Gastrocnemius medialis (tissue), 4 donors: ENCODE results near the gene MAP3K4. TPM values are rescaled to one million over a fixed set of nuclear protein-coding genes. Genes with fewer than 3 reads are reported as not detected.

ENCODE experiments used
- ATAC-seq, 2 donors: fragments of 150-250 bp; one replicate each; pipeline ENCODE4 v1.9.1; 2016
- DNase-seq, 2 donors: peaks; one replicate each; pipeline ENCODE4 v3.0.0-alpha.2; 2019
- H3K27ac ChIP-seq, 4 donors: fragments of 200-600 bp; sonication (generic); 1 replicate in 1 of 4; 2 replicates in 3 of 4; pipeline ENCODE4 v1.5.1; 2016 to 2018; ENCODE audit warnings: mild to moderate bottlenecking in 2 of 4, moderate library complexity in 1 of 4
- H3K27me3 ChIP-seq, 3 donors: fragments of 200-600 bp; sonication (generic) in 2 of 3; 1 replicate in 1 of 3; 2 replicates in 2 of 3; pipeline versions ENCODE4 v1.5.1 to v1.6.0; 2016 to 2019; ENCODE audit warnings: mild to moderate bottlenecking in 1 of 3, moderate library complexity in 1 of 3
- H3K36me3 ChIP-seq, 2 donors: fragments of 200-600 bp; sonication (generic) in 1 of 2; one replicate each; pipeline ENCODE4 v1.5.1; 2017 to 2018
- H3K4me1 ChIP-seq, 2 donors: fragments of 200-600 bp; sonication (generic) in 1 of 2; one replicate each; pipeline ENCODE4 v1.5.1; 2016 to 2017; ENCODE audit warnings: mild to moderate bottlenecking in 2 of 2
- H3K4me3 ChIP-seq, 4 donors: fragments of 200-600 bp; sonication (generic) in 3 of 4; 1 replicate in 1 of 4; 2 replicates in 3 of 4; pipeline ENCODE4 v1.5.1; 2016 to 2019; ENCODE audit warnings: mild to moderate bottlenecking in 2 of 4
- H3K9me3 ChIP-seq, 3 donors: fragments of 200-600 bp; sonication (generic) in 2 of 3; 1 replicate in 1 of 3; 2 replicates in 2 of 3; pipeline ENCODE4 v1.5.1; 2016 to 2019
- POLR2A ChIP-seq, 2 donors: fragments of 450-650 bp; IDR thresholded peaks; one replicate each; pipeline ENCODE4 v1.6.1; 2017; ENCODE audit warnings: antibody characterized with exemption in 2 of 2, mild to moderate bottlenecking in 2 of 2, moderate library complexity in 2 of 2
- in situ Hi-C, 4 donors: fragments of 200-750 bp; cut with MboI; loops; one replicate each; pipeline versions ENCODE4 v1.15.0 to v1.8.0; 2017; ENCODE audit warnings: low sequenced_read_pairs in 4 of 4
- intact Hi-C: fragments of 100-400 bp; cut with DNase I; formaldehyde crosslinking; loops from one replicate; pipeline ENCODE4 v1.15.1; 2023; ENCODE audit warnings: low total_unique reads
- total RNA-seq, 4 donors: library from RNA; depleted of rRNA; stranded (reverse); fragments of >200 nt; gene quantifications; one replicate each; pipeline versions ENCODE4 v1.1.0 to v1.2.3, GENCODE V29; 2016
- TF ChIP-seq, protein P1 (sequence below), 5 experiments: fragments of 450-650 bp in 3 of 5; fragments of 200-600 bp in 2 of 5; sonication (generic) in 2 of 5; IDR thresholded peaks in 4 of 5; conservative IDR thresholded peaks in 1 of 5; 1 replicate in 4 of 5; 2 replicates in 1 of 5; pipeline ENCODE4 v1.5.1; 2016 to 2019; ENCODE audit warnings: antibody characterized with exemption in 5 of 5, mild to moderate bottlenecking in 3 of 5, moderate library complexity in 3 of 5

MAP3K4 gene
- total RNA-seq, 4 donors from 2014 or later = 17.4 to 28.1 (median 23.6) TPM

DNA sequence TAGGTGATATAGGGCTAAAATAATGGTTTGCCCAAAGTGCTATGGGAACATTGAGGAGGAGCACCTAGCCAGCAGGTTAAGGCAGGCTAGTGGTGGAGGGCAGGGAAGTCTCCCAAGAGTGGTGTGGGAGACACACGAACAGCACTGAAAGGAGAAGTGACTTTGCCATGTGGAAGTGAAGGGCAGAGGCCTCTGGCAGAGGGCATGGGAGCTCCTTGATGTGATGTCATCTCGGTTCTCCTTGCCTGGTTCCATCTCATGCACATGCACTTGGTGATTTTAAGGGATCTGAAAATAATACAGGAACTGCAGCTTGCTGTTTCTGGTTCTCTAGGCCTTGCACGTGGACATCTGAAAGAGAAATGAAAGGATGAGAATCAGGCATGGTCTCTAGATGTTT, 4.7 kb upstream of the MAP3K4 start:
- Histone ChIP-seq H3K9me3 (no peaks in the 10 kb centered on the region), H3K27ac (no peak overlapping the region), H3K27me3 (no peaks in the 10 kb centered on the region), H3K36me3 (no peaks in the 10 kb centered on the region), H3K4me1 (peaks cover 0 to 4% of the 10 kb centered on the region in 2 donors), H3K4me3 (no peak overlapping the region)
- TF ChIP-seq POLR2A (IDR thresholded peaks at IDR 0.05) = no peak
- TF ChIP-seq, protein P1, sequence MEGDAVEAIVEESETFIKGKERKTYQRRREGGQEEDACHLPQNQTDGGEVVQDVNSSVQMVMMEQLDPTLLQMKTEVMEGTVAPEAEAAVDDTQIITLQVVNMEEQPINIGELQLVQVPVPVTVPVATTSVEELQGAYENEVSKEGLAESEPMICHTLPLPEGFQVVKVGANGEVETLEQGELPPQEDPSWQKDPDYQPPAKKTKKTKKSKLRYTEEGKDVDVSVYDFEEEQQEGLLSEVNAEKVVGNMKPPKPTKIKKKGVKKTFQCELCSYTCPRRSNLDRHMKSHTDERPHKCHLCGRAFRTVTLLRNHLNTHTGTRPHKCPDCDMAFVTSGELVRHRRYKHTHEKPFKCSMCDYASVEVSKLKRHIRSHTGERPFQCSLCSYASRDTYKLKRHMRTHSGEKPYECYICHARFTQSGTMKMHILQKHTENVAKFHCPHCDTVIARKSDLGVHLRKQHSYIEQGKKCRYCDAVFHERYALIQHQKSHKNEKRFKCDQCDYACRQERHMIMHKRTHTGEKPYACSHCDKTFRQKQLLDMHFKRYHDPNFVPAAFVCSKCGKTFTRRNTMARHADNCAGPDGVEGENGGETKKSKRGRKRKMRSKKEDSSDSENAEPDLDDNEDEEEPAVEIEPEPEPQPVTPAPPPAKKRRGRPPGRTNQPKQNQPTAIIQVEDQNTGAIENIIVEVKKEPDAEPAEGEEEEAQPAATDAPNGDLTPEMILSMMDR (IDR thresholded peaks at IDR 0.05 in 4 of 5, conservative IDR thresholded peaks at IDR 0.05 in 1 of 5) = no peak
- intact Hi-C loops = no loop called here
- no peak for DNase-seq
- ATAC-seq = no peak
- in situ Hi-C loops = no loop called here

DNA sequence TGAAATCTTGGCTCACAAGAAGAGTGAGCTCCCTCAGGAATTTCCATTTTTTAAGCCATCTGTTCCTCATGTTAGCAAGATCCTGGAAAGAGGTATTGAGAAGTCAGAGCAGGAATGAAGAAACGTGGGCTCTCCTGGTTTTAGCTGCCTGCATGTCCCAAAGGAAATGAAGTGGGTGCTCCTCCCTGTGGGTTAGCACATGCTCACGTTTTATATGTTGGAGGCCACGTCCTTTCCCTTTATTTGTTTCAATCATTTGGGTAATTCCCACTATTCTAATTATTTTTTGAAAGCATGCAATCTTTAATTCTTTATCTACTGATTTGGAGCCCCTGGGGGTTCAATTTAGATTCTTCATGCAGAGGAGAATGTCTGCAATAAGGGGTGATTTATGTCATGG, 4.3 kb upstream of the MAP3K4 start:
- in situ Hi-C loops = no loop called here
- DNase-seq (no peak), ATAC-seq (no peak)
- H3K27ac ChIP-seq = no peak overlapping the region
- H3K4me1 ChIP-seq = peaks cover 0 to 4% of the 10 kb centered on the region in 2 donors
- no peaks in the 10 kb centered on the region for H3K27me3 ChIP-seq
- intact Hi-C loops = no loop called here
- H3K9me3 ChIP-seq = no peaks in the 10 kb centered on the region
- no peaks in the 10 kb centered on the region for H3K36me3 ChIP-seq
- TF ChIP-seq, protein P1 (IDR thresholded peaks at IDR 0.05 in 4 of 5, conservative IDR thresholded peaks at IDR 0.05 in 1 of 5) = no peak
- H3K4me3 ChIP-seq = no peak overlapping the region

DNA sequence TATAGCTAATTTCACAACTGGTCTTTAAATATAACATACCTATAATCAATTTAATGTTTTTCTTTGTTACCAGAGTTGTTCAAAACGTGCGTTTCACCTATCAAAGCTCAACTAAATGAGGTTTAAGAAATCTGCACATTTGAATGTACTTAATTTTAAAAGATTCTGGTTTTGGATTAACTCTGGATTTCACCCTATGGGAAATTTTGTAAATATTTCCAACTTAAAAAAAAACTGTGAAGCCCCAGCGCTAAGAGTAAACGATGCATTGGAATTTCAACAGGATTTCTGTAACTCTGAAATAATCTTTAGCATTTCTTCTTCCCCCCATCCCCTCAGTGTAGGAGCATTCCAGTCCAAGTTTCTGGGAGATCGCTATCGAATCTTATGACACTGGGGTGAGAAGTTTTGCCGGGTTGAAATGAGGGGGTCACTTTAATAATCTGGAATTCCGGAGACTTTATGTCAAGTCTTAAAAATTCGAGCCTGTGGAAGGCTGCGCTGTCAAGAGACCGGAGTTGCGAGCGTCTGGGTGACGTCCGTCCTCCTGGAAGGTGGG, 643 bp upstream of the MAP3K4 start:
- Histone ChIP-seq H3K4me1 (peaks cover 13 to 34% of the 10 kb centered on the region in 2 donors), H3K4me3 (peak overlapping the region; percentile 69 to 94 (median 93)), H3K27me3 (no peaks in the 10 kb centered on the region), H3K27ac (peak overlapping the region; percentile 80 to 88 (median 88)), H3K36me3 (no peaks in the 10 kb centered on the region), H3K9me3 (no peaks in the 10 kb centered on the region)
- intact Hi-C loops = no loop called here
- in situ Hi-C loops = no loop called here
- DNase-seq (no peak), ATAC-seq (no peak)
- no peak for TF ChIP-seq POLR2A (IDR thresholded peaks at IDR 0.05)
- TF ChIP-seq, protein P1 (IDR thresholded peaks at IDR 0.05 in 4 of 5, conservative IDR thresholded peaks at IDR 0.05 in 1 of 5) = no peak

DNA sequence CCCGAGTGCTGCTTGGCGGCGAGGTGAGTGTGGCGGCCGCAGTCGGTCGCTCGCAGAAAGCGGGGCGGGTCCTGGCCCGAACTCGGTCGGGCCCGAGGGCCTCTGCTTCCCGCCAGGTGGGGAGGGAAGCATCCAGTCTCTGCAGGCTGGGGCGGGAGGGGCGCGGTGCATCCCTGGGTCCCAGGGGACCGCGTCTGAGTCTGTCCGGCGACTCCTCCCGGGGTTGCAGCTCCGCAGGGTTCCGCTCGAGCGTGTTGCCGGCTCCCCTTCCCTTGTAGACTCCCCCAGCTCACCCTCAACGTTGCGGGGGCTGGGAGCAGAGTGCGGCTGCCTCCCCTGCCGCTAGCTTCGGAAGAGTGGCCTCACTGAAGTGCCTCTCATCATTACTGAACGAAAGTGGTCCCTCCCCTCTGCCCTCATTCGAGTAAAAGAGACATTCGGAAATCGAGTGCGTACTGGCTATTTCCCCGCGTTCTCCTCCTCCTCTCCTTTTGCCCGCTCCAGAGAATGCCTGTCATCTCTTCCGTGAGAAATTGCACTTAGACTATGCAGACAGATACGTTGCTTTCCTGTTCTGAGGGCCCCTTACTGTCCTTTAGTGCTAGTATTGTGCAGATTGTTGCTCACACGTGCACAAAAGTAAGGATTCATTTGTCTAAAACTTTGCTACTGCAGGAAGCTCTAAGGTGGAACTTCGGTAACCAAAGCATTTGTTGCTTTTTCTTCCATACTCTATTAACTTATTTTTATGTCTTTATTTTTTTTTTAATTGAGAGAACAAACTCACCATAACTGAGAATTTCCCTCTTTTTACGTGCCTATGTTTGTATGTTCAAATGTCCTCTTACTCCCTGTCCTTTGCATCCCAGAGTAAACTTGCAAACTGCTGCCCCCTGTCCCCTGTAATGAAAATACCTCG, 751 bp downstream of the MAP3K4 start:
- TF ChIP-seq, protein P1 (IDR thresholded peaks at IDR 0.05 in 4 of 5, conservative IDR thresholded peaks at IDR 0.05 in 1 of 5) = peak in 2 of 5 experiments; percentile 17 to 59
- no peak for TF ChIP-seq POLR2A (IDR thresholded peaks at IDR 0.05)
- ATAC-seq (peak; percentile 49 to 50), DNase-seq (peak; percentile 22 to 23)
- peak overlapping the region; percentile 80 to 88 (median 88) for H3K27ac ChIP-seq
- H3K36me3 ChIP-seq = no peaks in the 10 kb centered on the region
- intact Hi-C loops = loop anchor here (2.0 kb wide), 2 partner anchors 36 to 62 kb away; no protein-coding TSS in a partner anchor
- H3K4me3 ChIP-seq = peak overlapping the region; percentile 69 to 94 (median 93)
- no peaks in the 10 kb centered on the region for H3K9me3 ChIP-seq
- H3K4me1 ChIP-seq = peaks cover 18 to 43% of the 10 kb centered on the region in 2 donors
- no peaks in the 10 kb centered on the region for H3K27me3 ChIP-seq
- in situ Hi-C loops = no loop called here
